Mucosa of stomach (tissue), 1 donor: ENCODE measurements around the gene PDXK.

Source experiments
- H3K27me3 ChIP-seq: one replicate; pipeline ENCODE4 v1.7.0; 2013; ENCODE audit warnings: mild to moderate bottlenecking, low read length; ENCODE audit not compliant: control insufficient read depth, insufficient read depth
- H3K36me3 ChIP-seq: one replicate; pipeline ENCODE4 v1.7.0; 2013; ENCODE audit warnings: low read length; ENCODE audit not compliant: control insufficient read depth, insufficient read depth
- H3K4me1 ChIP-seq: one replicate; pipeline ENCODE4 v1.7.0; 2013; ENCODE audit warnings: mild to moderate bottlenecking, low read length; ENCODE audit not compliant: control insufficient read depth, insufficient read depth
- H3K4me3 ChIP-seq: one replicate; pipeline ENCODE4 v1.7.0; 2013; ENCODE audit warnings: low read length
- H3K9ac ChIP-seq: one replicate; pipeline ENCODE4 v1.7.0; 2013; ENCODE audit warnings: mild to moderate bottlenecking, low read length, moderate library complexity
- H3K9me3 ChIP-seq: one replicate; pipeline ENCODE4 v1.7.0; 2013; ENCODE audit warnings: mild to moderate bottlenecking, low read length, moderate library complexity; ENCODE audit not compliant: control insufficient read depth
- donor health status: Pancreatic carcinoma.

The PDXK gene

DNA sequence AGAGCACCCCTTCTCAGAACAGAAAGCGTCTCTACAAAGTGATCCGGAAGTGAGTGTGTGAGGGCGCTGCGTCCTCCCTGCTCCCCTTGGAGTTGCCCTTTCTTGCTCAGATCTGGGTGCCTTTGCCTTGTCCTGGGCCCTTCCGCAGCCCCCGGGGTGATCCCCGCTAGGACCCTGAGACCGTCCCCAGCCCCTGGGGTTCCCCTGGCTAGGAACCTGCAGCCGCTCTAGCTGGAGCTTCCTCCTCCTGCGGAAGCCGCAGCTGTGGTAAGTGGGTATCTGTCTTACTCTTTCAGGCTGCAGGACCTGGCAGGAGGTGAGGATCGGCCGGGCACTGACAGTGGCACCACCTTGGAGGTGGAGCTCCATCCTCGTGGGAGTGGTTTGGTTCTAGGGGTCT, 81.6 kb downstream of the PDXK start:
- Histone ChIP-seq H3K4me1 (no peaks in the 10 kb centered on the region), H3K9ac (no peak overlapping the region), H3K9me3 (no peaks in the 10 kb centered on the region), H3K36me3 (peaks cover 16% of the 10 kb centered on the region), H3K4me3 (no peak overlapping the region), H3K27me3 (no peaks in the 10 kb centered on the region)

DNA sequence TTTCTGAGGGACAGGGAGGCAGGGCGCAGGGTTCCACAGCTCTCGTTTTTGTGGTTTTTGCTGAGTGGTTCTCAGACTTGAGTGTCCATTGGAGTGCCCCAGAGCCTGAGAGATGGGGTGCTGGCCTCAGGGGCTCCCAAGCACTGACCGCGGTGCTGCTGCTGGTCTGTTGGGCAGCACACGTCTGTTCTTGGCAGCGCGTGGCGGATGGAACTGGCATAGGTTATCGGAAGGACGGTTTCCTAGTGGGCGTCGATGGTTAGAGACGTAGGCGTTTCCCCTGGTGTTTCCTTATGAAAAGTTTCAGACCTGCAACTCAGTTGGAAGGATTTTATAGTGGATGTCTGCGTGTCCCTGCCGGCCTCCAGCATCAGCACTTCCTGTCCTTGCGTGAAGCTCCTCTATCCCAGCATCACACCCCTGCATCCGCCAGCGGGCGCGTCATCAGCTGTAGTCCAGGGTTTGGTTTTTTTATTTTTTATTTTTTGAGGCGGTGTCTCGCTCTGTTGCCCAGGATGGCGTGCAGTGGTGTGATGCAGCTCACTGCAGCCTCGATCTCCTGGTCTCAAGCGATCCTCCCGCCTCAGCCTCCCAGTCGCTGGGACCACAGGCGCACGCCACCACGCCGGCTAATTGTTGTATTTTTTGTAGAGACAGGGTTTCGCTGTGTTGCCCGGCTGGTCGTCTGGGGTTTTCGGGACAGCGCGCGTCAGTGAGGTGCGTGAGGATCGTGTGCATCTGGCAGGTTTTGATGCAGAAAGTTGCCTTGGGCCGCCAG, 82.3 kb downstream of the PDXK start:
- Histone ChIP-seq H3K4me3 (no peak overlapping the region), H3K9me3 (no peaks in the 10 kb centered on the region), H3K9ac (no peak overlapping the region), H3K27me3 (no peaks in the 10 kb centered on the region), H3K36me3 (peaks cover 16% of the 10 kb centered on the region), H3K4me1 (no peaks in the 10 kb centered on the region)

DNA sequence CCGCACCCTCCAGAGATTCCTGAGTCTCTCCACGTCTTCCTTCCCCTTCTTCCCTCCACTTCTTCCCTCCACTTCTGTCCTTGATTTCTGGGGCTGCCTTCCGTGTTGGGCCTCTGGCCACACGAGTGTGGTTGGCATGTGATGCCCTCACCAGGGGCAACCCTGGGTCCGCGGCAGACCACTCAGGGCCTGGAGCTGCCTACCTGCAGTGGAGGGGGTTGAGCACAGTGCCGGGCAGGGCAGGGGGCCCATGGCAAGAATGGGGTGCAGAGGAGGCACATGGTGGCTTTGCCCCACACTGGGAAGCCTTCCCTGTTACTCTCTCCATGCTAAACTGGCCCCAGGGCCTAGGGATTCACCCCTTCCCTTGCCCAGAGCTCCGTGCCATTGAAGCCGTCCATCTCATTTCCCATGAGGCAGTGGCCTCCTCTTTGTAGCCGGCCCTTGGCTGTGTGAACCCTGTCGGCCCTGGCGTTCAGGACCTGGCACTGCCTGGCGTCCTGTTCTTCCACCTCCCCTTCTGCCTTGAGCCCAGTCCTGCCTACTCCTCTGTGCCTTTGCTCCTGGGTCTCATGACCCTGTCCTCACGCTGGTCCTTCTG, 83.9 kb downstream of the PDXK start:
- Histone ChIP-seq H3K9me3 (no peaks in the 10 kb centered on the region), H3K27me3 (no peaks in the 10 kb centered on the region), H3K4me1 (no peaks in the 10 kb centered on the region), H3K36me3 (peaks cover 10% of the 10 kb centered on the region), H3K4me3 (no peak overlapping the region), H3K9ac (no peak overlapping the region)

DNA sequence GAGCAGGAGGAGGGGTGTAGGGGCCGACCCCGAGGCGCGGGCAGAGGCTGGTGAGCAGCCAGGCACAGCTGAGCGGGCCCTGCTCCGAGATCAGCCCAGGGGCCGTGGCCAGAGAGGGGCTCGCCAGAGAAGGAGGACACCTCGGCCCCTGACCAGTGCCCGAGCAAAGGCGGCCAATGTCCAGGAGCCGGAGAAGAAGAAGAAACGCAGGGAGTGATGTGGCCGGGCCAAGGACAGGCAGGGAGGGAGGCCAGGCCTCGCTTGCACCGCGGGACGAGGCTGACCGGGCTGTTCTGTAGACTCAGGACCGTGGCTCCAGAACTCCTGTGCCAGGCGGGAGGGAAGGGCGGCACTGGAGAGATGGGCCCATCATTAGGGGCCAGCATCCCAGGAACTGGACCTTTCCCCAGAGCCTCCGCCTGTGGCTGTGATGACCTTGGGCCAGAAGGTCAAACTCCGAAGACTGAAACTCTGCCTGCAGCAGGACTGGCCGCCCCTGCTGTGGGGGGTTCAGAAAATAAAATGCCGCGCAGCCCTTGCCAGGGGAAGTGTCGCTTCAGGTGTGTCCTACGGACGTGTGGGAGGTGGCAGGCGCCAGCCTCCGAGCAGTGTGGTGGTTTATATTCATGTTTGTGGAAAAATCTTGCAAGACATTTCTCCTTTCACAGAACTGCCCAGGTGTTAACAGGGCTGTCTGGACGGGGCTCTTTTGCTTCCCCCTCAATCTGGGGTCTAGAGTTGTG, 84.8 kb downstream of the PDXK start:
- H3K4me3 ChIP-seq, result no peak overlapping the region
- peaks cover 10% of the 10 kb centered on the region for H3K36me3 ChIP-seq
- no peaks in the 10 kb centered on the region for H3K4me1 ChIP-seq
- no peaks in the 10 kb centered on the region for H3K27me3 ChIP-seq
- H3K9ac ChIP-seq, result no peak overlapping the region
- no peaks in the 10 kb centered on the region for H3K9me3 ChIP-seq

DNA sequence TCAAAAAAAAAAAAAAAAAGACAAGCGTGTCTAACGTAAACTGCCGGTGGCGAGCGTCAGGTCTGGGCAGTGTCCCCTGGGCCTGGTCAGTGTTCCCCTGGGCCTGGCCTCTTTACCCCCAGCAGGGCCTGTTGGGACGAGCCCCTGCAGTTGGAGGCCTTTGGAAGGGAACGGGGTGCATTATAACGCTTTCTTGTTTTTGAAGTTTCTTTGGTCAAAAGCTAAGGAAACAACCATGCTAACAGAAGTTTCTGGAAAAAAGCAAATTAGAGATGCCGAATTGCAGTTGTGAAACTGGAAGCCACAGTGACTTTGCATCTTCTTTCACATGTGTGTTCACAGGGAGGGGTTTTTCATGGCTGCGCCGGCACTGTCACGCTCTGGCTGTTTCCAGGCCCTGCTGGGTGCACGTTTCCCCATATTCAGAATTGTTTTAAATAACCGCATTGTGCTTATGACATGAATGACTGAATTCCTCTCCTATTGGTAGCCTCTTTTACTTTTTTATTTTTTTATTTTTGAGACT, 86.4 kb downstream of the PDXK start:
- Histone ChIP-seq H3K4me1 (peaks cover 2% of the 10 kb centered on the region), H3K4me3 (no peak overlapping the region)

GRCh38 chr21:43806017-43806710, 87.2 kb downstream of the PDXK start:
- Histone ChIP-seq H3K9me3 (no peaks in the 10 kb centered on the region), H3K4me1 (peaks cover 10% of the 10 kb centered on the region), H3K9ac (no peak overlapping the region), H3K27me3 (no peaks in the 10 kb centered on the region), H3K4me3 (no peak overlapping the region), H3K36me3 (peaks cover 10% of the 10 kb centered on the region)

More for the DNA sequence above, 86.4 kb downstream of the PDXK start:
- H3K36me3 ChIP-seq, result peaks cover 10% of the 10 kb centered on the region
- no peak overlapping the region for H3K9ac ChIP-seq
- H3K27me3 ChIP-seq, result no peaks in the 10 kb centered on the region
- no peaks in the 10 kb centered on the region for H3K9me3 ChIP-seq

- Histone ChIP-seq H3K27me3 (no peaks in the 10 kb centered on the region), H3K4me1 (peaks cover 32% of the 10 kb centered on the region), H3K9me3 (no peaks in the 10 kb centered on the region), H3K36me3 (no peaks in the 10 kb centered on the region), H3K9ac (no peak overlapping the region), H3K4me3 (no peak overlapping the region)
Measured at GRCh38 chr21:43808367-43808766, 89.4 kb downstream of the PDXK start.

DNA sequence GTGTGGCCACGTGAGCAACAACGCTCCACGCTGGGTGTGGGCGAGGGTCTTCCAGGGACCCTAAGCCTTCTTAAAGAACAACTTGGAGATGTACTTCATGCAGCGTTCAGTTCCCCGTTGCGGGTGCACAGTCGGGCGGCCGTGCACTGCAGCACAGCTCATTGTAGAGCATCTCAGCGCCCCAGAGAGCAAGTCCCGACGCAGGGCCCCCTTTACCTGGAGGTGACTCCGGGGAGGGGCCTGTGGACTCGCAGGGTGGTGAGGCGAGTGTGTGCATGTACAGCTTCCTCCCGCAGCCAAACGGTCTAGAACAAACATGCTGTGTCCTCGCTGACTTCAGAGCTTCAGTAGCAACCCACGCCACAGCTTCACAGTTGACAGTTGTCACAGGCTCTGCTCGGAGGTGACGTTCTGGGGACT, 89.9 kb downstream of the PDXK start:
- no peaks in the 10 kb centered on the region for H3K27me3 ChIP-seq
- H3K9me3 ChIP-seq, result no peaks in the 10 kb centered on the region
- H3K4me1 ChIP-seq, result peaks cover 33% of the 10 kb centered on the region
- H3K36me3 ChIP-seq, result no peaks in the 10 kb centered on the region
- H3K9ac ChIP-seq, result no peak overlapping the region
- no peak overlapping the region for H3K4me3 ChIP-seq

- no peak overlapping the region for H3K4me3 ChIP-seq
- H3K36me3 ChIP-seq, result no peaks in the 10 kb centered on the region
- H3K4me1 ChIP-seq, result peaks cover 37% of the 10 kb centered on the region
- no peaks in the 10 kb centered on the region for H3K27me3 ChIP-seq
- H3K9ac ChIP-seq, result no peak overlapping the region
- H3K9me3 ChIP-seq, result no peaks in the 10 kb centered on the region
Measured at GRCh38 chr21:43809346-43809799, 90.4 kb downstream of the PDXK start.

DNA sequence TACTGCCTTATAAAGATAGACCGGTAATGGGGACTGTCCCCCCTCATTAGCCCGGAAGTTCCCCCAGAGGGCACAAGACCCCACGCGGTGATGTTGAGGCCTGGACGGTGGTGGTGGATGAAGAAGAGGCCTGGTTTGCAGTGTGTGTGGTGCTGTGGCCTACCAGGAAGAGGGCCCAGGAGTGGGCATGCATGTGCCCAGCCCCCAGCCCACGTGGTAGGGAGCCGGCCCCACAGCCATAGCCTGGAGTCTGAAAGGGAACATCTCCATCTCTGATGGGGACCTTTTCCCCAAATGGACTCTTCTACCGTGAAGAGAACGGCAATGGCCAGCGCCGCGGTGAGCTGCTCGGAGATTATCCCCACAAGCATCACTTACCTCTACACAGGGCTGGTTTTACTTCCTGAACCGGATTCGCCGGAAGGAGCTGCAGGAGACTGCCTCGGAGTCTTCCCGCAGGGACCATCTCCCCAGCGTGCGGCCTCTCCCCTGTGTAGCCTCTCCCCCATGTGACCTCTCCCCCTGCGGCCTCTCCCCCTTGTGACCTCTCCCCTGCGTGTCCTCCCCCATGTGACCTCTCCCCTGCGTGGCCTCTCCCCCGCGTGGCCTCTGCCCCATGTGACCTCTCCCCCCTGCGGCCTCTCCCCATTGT, 91.0 kb downstream of the PDXK start:
- no peaks in the 10 kb centered on the region for H3K27me3 ChIP-seq
- H3K4me1 ChIP-seq, result peaks cover 43% of the 10 kb centered on the region
- H3K4me3 ChIP-seq, result no peak overlapping the region
- no peaks in the 10 kb centered on the region for H3K36me3 ChIP-seq
- H3K9me3 ChIP-seq, result no peaks in the 10 kb centered on the region
- no peak overlapping the region for H3K9ac ChIP-seq

GRCh38 chr21:43810505-43811261, 91.8 kb downstream of the PDXK start:
- H3K9ac ChIP-seq, result peak overlapping the region; percentile 61
- H3K27me3 ChIP-seq, result no peaks in the 10 kb centered on the region
- no peaks in the 10 kb centered on the region for H3K36me3 ChIP-seq
- no peaks in the 10 kb centered on the region for H3K9me3 ChIP-seq
- H3K4me3 ChIP-seq, result peak overlapping the region; percentile 31
- H3K4me1 ChIP-seq, result peaks cover 46% of the 10 kb centered on the region
